Activated CD4-positive, alpha-beta T cell treated with anti-CD3 and anti-CD28 coated beads, Interleukin-2, amount 10 ng/mL, durations not matched to agents 24 days and 14 days (primary cell): ENCODE measurements around the gene LRP1B. TPM values are rescaled to one million over a fixed set of nuclear protein-coding genes. Genes with fewer than 3 reads are reported as not detected.

Source experiments
- DNase-seq: peaks from one replicate; pipeline ENCODE4 v3.0.0; 2022
- H3K27ac Mint-ChIP-seq: one replicate; pipeline ENCODE4 v1.8.0; 2022; ENCODE audit warnings: mild to moderate bottlenecking, mixed read lengths
- H3K27me3 Mint-ChIP-seq: one replicate; pipeline ENCODE4 v1.8.0; 2022; ENCODE audit warnings: mixed read lengths
- H3K36me3 Mint-ChIP-seq: one replicate; pipeline ENCODE4 v1.8.0; 2022; ENCODE audit warnings: low read depth, mild to moderate bottlenecking, mixed read lengths
- H3K4me1 Mint-ChIP-seq: one replicate; pipeline ENCODE4 v1.8.0; 2021; ENCODE audit warnings: mixed read lengths
- H3K4me3 Mint-ChIP-seq: one replicate; pipeline ENCODE4 v1.8.0; 2022; ENCODE audit warnings: mild to moderate bottlenecking, moderate library complexity, mixed read lengths
- H3K9me3 Mint-ChIP-seq: one replicate; pipeline ENCODE4 v1.8.0; 2021; ENCODE audit warnings: mixed read lengths
- intact Hi-C: fragments of 100-400 bp; cut with micrococcal nuclease; formaldehyde crosslinking; loops from one replicate; pipeline ENCODE4 v1.15.1; 2023
- total RNA-seq: library from RNA; stranded (reverse); gene quantifications from 2 replicates; pipeline ENCODE4 v1.2.3, GENCODE V29; 2022

The LRP1B gene
- total RNA-seq, 1 donor from 2014 or later: not detected

GRCh38 chr2:142134911-142135310, 4.1 kb upstream of the LRP1B start:
- H3K4me3 Mint-ChIP-seq: no peak overlapping the region

GRCh38 chr2:142130111-142131009, 456 bp downstream of the LRP1B start:
- Mint-ChIP-seq H3K4me3 (peak overlapping the region; percentile 82), H3K36me3 (no peaks in the 10 kb centered on the region), H3K27ac (no peak overlapping the region), H3K9me3 (no peaks in the 10 kb centered on the region), H3K27me3 (peaks cover 46% of the 10 kb centered on the region), H3K4me1 (peaks cover 12% of the 10 kb centered on the region)
- DNase-seq: peak; percentile 70
- intact Hi-C loops: no loop called here

More at GRCh38 chr2:142134911-142135310, 4.1 kb upstream of the LRP1B start:
- Mint-ChIP-seq H3K4me1 (peaks cover 12% of the 10 kb centered on the region), H3K27me3 (peaks cover 30% of the 10 kb centered on the region), H3K36me3 (no peaks in the 10 kb centered on the region), H3K27ac (no peak overlapping the region), H3K9me3 (no peaks in the 10 kb centered on the region)
- DNase-seq: no peak
- intact Hi-C loops: no loop called here

GRCh38 chr2:142128105-142128504, 2.7 kb downstream of the LRP1B start:
- intact Hi-C loops: no loop called here
- DNase-seq: no peak
- no peak overlapping the region for H3K4me3 Mint-ChIP-seq

GRCh38 chr2:142127248-142127647, 3.6 kb downstream of the LRP1B start:
- no peak overlapping the region for H3K27ac Mint-ChIP-seq
- no peak overlapping the region for H3K4me3 Mint-ChIP-seq
- H3K4me1 Mint-ChIP-seq: peaks cover 12% of the 10 kb centered on the region
- H3K9me3 Mint-ChIP-seq: no peaks in the 10 kb centered on the region
- peaks cover 37% of the 10 kb centered on the region for H3K27me3 Mint-ChIP-seq
- no peak for DNase-seq
- no peaks in the 10 kb centered on the region for H3K36me3 Mint-ChIP-seq
- intact Hi-C loops: no loop called here

More at GRCh38 chr2:142128105-142128504, 2.7 kb downstream of the LRP1B start:
- H3K27ac Mint-ChIP-seq: no peak overlapping the region
- no peaks in the 10 kb centered on the region for H3K9me3 Mint-ChIP-seq
- no peaks in the 10 kb centered on the region for H3K36me3 Mint-ChIP-seq
- peaks cover 12% of the 10 kb centered on the region for H3K4me1 Mint-ChIP-seq
- H3K27me3 Mint-ChIP-seq: peaks cover 45% of the 10 kb centered on the region

- Mint-ChIP-seq H3K36me3 (no peaks in the 10 kb centered on the region), H3K9me3 (no peaks in the 10 kb centered on the region), H3K4me1 (no peaks in the 10 kb centered on the region), H3K27me3 (peaks cover 14% of the 10 kb centered on the region), H3K4me3 (no peak overlapping the region), H3K27ac (no peak overlapping the region)
- intact Hi-C loops: no loop called here
- no peak for DNase-seq
Measured at GRCh38 chr2:142124706-142125105, 6.1 kb downstream of the LRP1B start.

- H3K4me3 Mint-ChIP-seq: no peak overlapping the region
- H3K36me3 Mint-ChIP-seq: no peaks in the 10 kb centered on the region
- DNase-seq: no peak
- no peaks in the 10 kb centered on the region for H3K9me3 Mint-ChIP-seq
- no peak overlapping the region for H3K27ac Mint-ChIP-seq
- H3K27me3 Mint-ChIP-seq: no peaks in the 10 kb centered on the region
- no peaks in the 10 kb centered on the region for H3K4me1 Mint-ChIP-seq
- intact Hi-C loops: no loop called here
Measured at GRCh38 chr2:142119347-142119746, 11.5 kb downstream of the LRP1B start.

GRCh38 chr2:142112757-142113221, 18.0 kb downstream of the LRP1B start:
- DNase-seq: no peak
- H3K4me1 Mint-ChIP-seq: no peaks in the 10 kb centered on the region
- no peak overlapping the region for H3K4me3 Mint-ChIP-seq
- no peaks in the 10 kb centered on the region for H3K27me3 Mint-ChIP-seq
- no peak overlapping the region for H3K27ac Mint-ChIP-seq
- H3K9me3 Mint-ChIP-seq: no peaks in the 10 kb centered on the region
- intact Hi-C loops: no loop called here
- H3K36me3 Mint-ChIP-seq: no peaks in the 10 kb centered on the region

GRCh38 chr2:142104134-142104758, 26.6 kb downstream of the LRP1B start:
- no peaks in the 10 kb centered on the region for H3K27me3 Mint-ChIP-seq
- no peak for DNase-seq
- intact Hi-C loops: no loop called here
- H3K36me3 Mint-ChIP-seq: no peaks in the 10 kb centered on the region
- H3K4me3 Mint-ChIP-seq: no peak overlapping the region
- no peak overlapping the region for H3K27ac Mint-ChIP-seq
- no peaks in the 10 kb centered on the region for H3K4me1 Mint-ChIP-seq
- no peaks in the 10 kb centered on the region for H3K9me3 Mint-ChIP-seq

GRCh38 chr2:142100970-142101369, 29.8 kb downstream of the LRP1B start:
- H3K36me3 Mint-ChIP-seq: no peaks in the 10 kb centered on the region
- H3K27me3 Mint-ChIP-seq: no peaks in the 10 kb centered on the region
- H3K4me3 Mint-ChIP-seq: no peak overlapping the region
- H3K27ac Mint-ChIP-seq: no peak overlapping the region
- no peak for DNase-seq
- H3K9me3 Mint-ChIP-seq: no peaks in the 10 kb centered on the region
- no peaks in the 10 kb centered on the region for H3K4me1 Mint-ChIP-seq
- intact Hi-C loops: no loop called here

- H3K4me3 Mint-ChIP-seq: no peak overlapping the region
- H3K27ac Mint-ChIP-seq: no peak overlapping the region
- no peak for DNase-seq
- H3K27me3 Mint-ChIP-seq: no peaks in the 10 kb centered on the region
- H3K36me3 Mint-ChIP-seq: no peaks in the 10 kb centered on the region
- intact Hi-C loops: no loop called here
- H3K9me3 Mint-ChIP-seq: no peaks in the 10 kb centered on the region
- no peaks in the 10 kb centered on the region for H3K4me1 Mint-ChIP-seq
Measured at GRCh38 chr2:142100139-142100873, 30.5 kb downstream of the LRP1B start.

GRCh38 chr2:142097711-142098110, 33.1 kb downstream of the LRP1B start:
- Mint-ChIP-seq H3K4me3 (no peak overlapping the region), H3K9me3 (no peaks in the 10 kb centered on the region), H3K36me3 (no peaks in the 10 kb centered on the region), H3K4me1 (no peaks in the 10 kb centered on the region), H3K27me3 (no peaks in the 10 kb centered on the region), H3K27ac (no peak overlapping the region)
- DNase-seq: no peak
- intact Hi-C loops: no loop called here

GRCh38 chr2:142095647-142096046, 35.2 kb downstream of the LRP1B start:
- intact Hi-C loops: no loop called here
- Mint-ChIP-seq H3K27me3 (no peaks in the 10 kb centered on the region), H3K4me3 (no peak overlapping the region), H3K9me3 (no peaks in the 10 kb centered on the region), H3K4me1 (no peaks in the 10 kb centered on the region), H3K27ac (no peak overlapping the region), H3K36me3 (no peaks in the 10 kb centered on the region)
- DNase-seq: no peak

- Mint-ChIP-seq H3K9me3 (no peaks in the 10 kb centered on the region), H3K36me3 (no peaks in the 10 kb centered on the region), H3K4me3 (no peak overlapping the region), H3K27me3 (no peaks in the 10 kb centered on the region), H3K27ac (no peak overlapping the region), H3K4me1 (no peaks in the 10 kb centered on the region)
- intact Hi-C loops: no loop called here
- no peak for DNase-seq
Measured at GRCh38 chr2:142094233-142094632, 36.6 kb downstream of the LRP1B start.

GRCh38 chr2:142088058-142088568, 42.7 kb downstream of the LRP1B start:
- no peak overlapping the region for H3K4me3 Mint-ChIP-seq
- no peaks in the 10 kb centered on the region for H3K9me3 Mint-ChIP-seq
- H3K4me1 Mint-ChIP-seq: no peaks in the 10 kb centered on the region
- DNase-seq: no peak
- intact Hi-C loops: no loop called here
- H3K27me3 Mint-ChIP-seq: no peaks in the 10 kb centered on the region
- no peak overlapping the region for H3K27ac Mint-ChIP-seq
- no peaks in the 10 kb centered on the region for H3K36me3 Mint-ChIP-seq
